Stimulated activated CD4-positive, alpha-beta T cell treated with anti-CD3 and anti-CD28 coated beads, Interleukin-15, amount 100 ng/mL, for 24 hours (primary cell): ENCODE results near the gene ATF1.
A peak's percentile ranks its signal among the peaks of the same experiment; 100 is the strongest.
"Not testable (repeated sequence)": the region's sequence is repeated elsewhere in the genome, so short reads cannot be mapped to it uniquely, and the experiment has no call there.

Experiments used
- DNase-seq: peaks from one replicate; pipeline ENCODE4 v3.0.0-alpha.2; 2020

The ATF1 gene

GRCh38 chr12:50753232-50753769 lies 10.6 kb upstream of the ATF1 start:
- DNase-seq = no peak

GRCh38 chr12:50764286-50765094 lies 589 bp downstream of the ATF1 start:
- DNase-seq = peak; percentile 86

- peak; percentile 50 for DNase-seq
Measured at GRCh38 chr12:50765095-50765911, 1.4 kb downstream of the ATF1 start.

- no peak for DNase-seq
Measured at GRCh38 chr12:50768391-50768790, 4.5 kb downstream of the ATF1 start.

- DNase-seq = not testable (repeated sequence)
Measured at GRCh38 chr12:50768813-50769212, 4.9 kb downstream of the ATF1 start.

GRCh38 chr12:50771409-50771808 lies 7.5 kb downstream of the ATF1 start:
- no peak for DNase-seq

GRCh38 chr12:50772470-50772869 lies 8.6 kb downstream of the ATF1 start:
- no peak for DNase-seq

- DNase-seq = no peak
Measured at GRCh38 chr12:50772877-50773276, 9.0 kb downstream of the ATF1 start.

GRCh38 chr12:50775251-50775650 lies 11.3 kb downstream of the ATF1 start:
- DNase-seq = no peak

GRCh38 chr12:50776749-50777728 lies 13.1 kb downstream of the ATF1 start:
- DNase-seq = no peak

- no peak for DNase-seq
Measured at GRCh38 chr12:50778663-50779590, 15.0 kb downstream of the ATF1 start.

- no peak for DNase-seq
Measured at GRCh38 chr12:50780013-50780412, 16.1 kb downstream of the ATF1 start.

- no peak for DNase-seq
Measured at GRCh38 chr12:50784501-50784900, 20.6 kb downstream of the ATF1 start.

GRCh38 chr12:50785406-50786001 lies 21.6 kb downstream of the ATF1 start:
- no peak for DNase-seq

- DNase-seq = no peak
Measured at GRCh38 chr12:50786498-50787231, 22.8 kb downstream of the ATF1 start.

GRCh38 chr12:50787618-50788017 lies 23.7 kb downstream of the ATF1 start:
- DNase-seq = no peak

GRCh38 chr12:50788561-50788960 lies 24.7 kb downstream of the ATF1 start:
- DNase-seq = no peak

GRCh38 chr12:50790081-50790480 lies 26.2 kb downstream of the ATF1 start:
- DNase-seq = no peak

GRCh38 chr12:50799908-50800307 lies 36.0 kb downstream of the ATF1 start:
- DNase-seq = no peak

GRCh38 chr12:50803230-50803875 lies 39.5 kb downstream of the ATF1 start:
- DNase-seq = no peak
